HG02938 (cell line): Measurements from ENCODE around the gene PHF13.
"Not testable (repeated sequence)": the region's sequence is repeated elsewhere in the genome, so short reads cannot be mapped to it uniquely, and the experiment has no call there.

ENCODE experiments used
- ATAC-seq: cut with Tn5 transposase; IDR thresholded peaks from one replicate; pipeline ENCODE4 v1.9.1; 2021; ENCODE audit warnings: mild to moderate bottlenecking, moderate library complexity; ENCODE audit not compliant: unreplicated experiment

The PHF13 gene

DNA sequence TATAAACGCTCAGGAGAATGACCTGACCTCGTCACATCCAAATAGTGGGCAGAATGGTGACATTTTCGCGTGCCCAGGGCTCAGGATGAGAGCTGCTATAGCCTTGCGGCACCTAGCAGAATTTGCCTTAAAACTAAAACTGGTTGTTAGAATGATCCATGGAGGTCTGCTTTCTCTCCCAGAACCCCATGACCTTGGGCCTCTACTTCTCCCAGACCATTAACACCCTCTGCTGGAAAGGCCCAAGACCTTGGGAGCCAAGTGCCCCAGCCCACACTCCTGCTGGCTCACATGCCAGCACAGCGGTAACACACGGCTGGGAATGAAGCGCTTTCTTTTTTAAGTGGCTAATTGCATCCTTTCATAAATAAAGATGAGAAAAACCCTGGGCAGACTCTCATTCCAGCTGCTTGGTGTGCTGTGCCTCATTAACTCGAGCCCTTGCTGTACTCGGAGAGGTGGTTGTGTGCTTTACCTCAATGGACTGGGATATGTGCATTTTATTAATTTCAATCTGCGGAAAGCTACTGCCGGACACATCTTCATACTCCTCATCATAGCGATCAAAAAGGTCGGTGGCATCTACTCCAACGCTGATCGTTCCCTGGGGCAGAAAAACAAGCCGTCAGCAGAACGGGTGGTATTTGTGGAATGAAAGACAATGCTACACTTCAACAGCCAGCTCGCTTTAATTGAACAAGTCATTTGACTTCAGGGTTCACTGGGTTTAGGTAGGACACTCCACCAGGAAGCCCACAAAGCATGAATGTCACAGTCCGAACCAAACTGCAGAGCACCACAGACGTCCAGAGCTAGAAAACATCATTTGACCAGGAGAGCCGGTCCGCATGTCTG lies 40.1 kb downstream of the PHF13 start:
- ATAC-seq, result no peak

DNA sequence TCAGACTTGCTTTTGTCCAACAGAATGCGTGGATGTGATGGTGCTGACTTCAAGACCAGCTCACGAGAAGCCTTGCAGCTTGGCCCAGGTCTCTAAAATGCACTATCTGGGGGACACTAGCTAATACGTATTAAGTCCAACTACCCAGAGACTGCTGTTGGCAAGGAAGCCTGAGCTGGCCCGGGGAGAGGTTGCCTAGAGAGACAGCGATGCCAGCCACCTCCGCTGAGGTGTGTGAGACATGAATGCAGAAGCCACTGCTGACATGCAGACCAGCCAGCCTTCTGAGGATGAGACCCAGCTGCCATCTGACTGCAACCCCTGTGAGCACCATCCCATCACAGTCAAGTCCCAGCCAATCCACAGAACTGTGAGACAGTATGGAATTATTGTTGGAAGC lies 43.6 kb downstream of the PHF13 start:
- ATAC-seq, result no peak

DNA sequence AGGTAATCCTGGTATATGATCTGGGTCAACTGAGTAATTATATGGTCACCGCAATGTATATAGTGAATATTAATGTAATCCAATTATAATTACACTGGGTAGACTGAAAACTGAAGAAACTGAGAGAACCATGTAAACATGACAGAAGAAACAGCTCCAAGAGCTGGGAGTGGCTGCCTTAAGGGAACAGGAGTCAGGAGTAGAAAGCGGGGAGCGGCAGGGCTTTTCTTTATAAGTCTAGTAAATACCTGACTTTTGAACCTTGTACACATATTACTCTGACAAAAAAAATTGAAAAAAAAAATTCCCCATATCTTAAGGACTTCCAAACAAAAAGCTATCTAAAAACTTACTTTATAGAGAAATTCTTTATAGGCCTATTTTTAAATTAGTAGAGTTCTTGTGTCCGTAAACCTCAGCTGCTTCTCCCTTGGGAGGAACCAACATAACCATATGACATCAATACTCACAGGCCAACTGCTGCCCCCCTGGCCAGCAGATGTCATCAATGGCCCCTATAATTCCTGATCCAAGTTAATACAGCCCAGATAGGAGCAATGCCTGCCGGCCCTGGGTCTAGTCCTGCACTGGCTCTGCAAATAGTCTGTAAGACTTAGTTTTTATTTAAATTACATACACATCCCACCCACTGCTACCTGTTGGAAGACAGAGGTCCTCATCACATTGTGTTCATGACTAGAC lies 45.0 kb downstream of the PHF13 start:
- ATAC-seq, result no peak

DNA sequence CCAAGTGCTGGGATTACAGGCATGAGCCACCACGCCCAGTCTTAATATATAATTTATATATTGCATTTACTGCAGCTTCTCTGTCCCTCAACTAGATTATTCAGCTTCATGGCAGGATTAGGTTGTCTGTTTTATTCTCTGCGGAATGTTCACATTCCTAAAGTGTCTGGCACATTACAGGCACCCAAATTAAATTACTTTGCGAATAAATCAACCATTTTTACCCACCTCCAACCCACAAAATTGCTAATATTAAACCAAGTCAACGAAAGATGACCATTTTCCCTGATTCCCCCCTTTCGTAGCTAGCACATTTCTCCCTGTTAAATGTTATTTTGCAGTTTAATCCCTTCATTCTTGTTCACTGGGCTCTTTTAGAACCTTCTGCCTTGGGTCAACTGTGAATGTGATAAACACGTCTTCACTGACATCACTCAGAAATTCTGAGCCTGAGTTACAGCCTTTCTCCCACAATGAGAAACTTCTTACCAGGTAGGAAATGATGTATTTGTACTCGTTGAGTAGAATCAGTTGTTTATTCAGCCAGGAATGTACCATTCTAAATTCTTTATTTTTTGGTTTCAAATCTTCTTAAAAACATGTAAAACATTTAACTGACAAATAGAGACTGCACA lies 47.0 kb downstream of the PHF13 start:
- ATAC-seq, result no peak

DNA sequence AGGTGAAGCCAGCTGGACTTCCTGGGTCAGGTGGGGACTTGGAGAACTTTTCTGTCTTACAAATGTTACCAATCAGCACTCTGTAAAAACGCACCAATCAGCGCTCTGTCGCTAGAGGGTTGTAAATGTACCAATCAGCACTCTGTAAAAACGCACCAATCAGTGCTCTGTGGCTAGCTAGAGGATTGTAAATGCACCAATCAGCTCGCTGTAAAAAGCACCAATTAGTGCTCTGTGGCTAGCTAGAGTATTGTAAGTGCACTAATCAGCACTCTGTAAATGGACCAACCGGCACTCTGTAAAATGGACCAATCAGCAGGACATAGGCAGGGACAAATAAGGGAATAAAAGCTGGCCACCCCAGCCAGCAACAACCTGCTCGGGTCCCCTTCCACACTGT lies 48.9 kb downstream of the PHF13 start:
- ATAC-seq, result not testable (repeated sequence)

DNA sequence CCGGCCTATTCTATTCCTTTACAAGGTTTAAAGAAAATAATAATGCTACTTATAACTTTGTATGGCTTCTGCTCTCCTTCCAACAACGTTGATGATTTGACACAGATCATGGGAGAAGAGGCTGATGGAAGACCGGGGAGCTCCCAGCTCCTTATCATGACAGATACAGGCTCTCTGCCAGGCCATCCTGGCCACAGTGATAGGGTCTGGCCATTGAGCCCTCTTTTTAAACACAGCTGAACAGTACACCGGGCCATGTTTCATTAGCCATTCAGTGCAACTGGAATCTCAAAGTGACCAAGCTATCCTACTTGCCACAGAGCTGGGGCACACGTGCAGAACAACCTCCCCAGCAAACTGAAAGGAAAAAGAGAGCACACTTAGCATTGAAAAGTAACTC lies 53.2 kb downstream of the PHF13 start:
- ATAC-seq, result no peak

DNA sequence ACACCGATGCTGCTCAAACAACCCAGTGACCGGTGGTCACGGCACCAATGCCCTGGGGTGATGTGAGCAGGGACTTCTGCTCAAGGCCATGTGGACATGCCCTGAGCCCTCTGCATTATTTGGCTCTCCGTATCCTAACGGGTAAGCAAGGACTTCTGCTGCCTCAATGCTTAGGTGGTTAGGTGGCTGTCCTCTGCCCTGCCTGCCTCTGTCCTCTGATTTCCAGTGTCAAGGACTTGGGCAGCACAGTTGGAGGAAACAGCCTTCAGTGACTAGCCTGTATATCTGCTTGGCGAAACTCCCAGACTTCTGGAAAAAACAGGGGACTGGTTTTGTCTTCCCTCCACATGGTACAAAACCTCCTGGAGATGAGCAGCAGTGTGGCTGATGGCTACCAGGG lies 53.6 kb downstream of the PHF13 start:
- ATAC-seq, result no peak

DNA sequence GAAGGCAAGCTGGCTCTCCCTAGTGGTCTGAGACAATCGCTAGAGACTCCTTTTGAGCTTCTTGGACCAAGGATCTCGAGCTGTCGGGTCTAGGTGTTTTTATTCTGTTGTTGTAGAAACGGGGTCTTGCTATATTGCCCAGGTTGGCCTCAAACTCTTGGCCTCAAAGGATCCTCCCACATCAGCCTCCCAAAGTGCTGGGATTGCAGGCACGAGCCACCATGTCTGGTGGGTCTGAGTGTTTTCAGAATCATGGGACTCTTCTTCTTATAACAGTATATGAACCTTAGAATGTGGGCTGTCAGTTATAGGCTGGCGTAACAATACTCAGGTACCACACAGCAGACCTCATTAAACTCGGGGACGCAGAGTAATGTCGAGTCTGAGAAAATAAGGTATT lies 55.0 kb downstream of the PHF13 start:
- no peak for ATAC-seq

DNA sequence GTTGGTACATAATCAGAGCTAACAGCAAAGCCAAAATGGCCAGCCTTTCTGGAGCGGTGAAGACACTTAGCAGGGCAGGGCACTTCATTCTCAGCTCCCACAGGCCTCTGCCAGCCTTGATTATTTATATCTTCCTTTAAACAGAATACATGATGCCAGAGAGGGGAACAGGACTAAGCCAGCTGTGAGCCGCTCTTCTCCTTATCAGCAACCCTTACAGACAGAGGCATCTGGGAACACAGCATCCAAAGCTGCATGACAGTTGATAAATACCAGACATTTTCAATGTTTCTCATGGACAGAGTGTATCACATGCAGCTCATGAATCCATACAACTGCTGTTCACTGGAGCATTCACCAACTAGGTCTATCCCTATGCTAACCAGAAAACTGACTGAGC lies 59.0 kb downstream of the PHF13 start:
- no peak for ATAC-seq
